Mammary epithelial cell (primary cell): ENCODE data around the gene MAP2K6.

Experiments used
- CTCF ChIP-seq, 2 donors: IDR thresholded peaks in 1 of 2; conservative IDR thresholded peaks in 1 of 2; 2 replicates each; pipeline ENCODE4 v1.5.1; 2011 to 2012; ENCODE audit warnings: inconsistent platforms in 2 of 2, low read length in 2 of 2, mild to moderate bottlenecking in 2 of 2, control low read depth in 1 of 2, low read depth in 1 of 2; ENCODE audit not compliant: insufficient read depth in 1 of 2; ENCODE audit errors: extremely low read depth in 1 of 2
- EZH2 ChIP-seq: IDR thresholded peaks from 2 replicates; pipeline ENCODE4 v1.6.1; 2012; ENCODE audit warnings: low read length, inconsistent platforms, borderline replicate concordance

GRCh38 chr17:69406941-69407340 lies 7.6 kb upstream of the MAP2K6 start:
- no peak for TF ChIP-seq CTCF (conservative IDR thresholded peaks at IDR 0.05 in 1 of 2, IDR thresholded peaks at IDR 0.05 in 1 of 2; ENCODE audit: extremely low read depth in 1 of 2, insufficient read depth in 1 of 2, low read depth in 1 of 2, low read length in 2 of 2)
- no peak for TF ChIP-seq EZH2
